HT-29 (cell line): ENCODE data around the gene TOMM20. TPM values are rescaled to one million over a fixed set of nuclear protein-coding genes. Genes with fewer than 3 reads are reported as not detected.
A peak's percentile ranks its signal among the peaks of the same experiment; 100 is the strongest.
"Not testable (repeated sequence)": the region's sequence is repeated elsewhere in the genome, so short reads cannot be mapped to it uniquely, and the experiment has no call there.

Source experiments
- DNase-seq: peaks from one replicate; pipeline ENCODE4 v3.0.0-alpha.2; 2015; ENCODE audit warnings: low spot score
- total RNA-seq: library from RNA; depleted of rRNA; stranded (reverse); fragments of >200 nt; shearing (Covaris generic); gene quantifications from 2 replicates; pipeline ENCODE4 v1.2.3, GENCODE V29; 2014

The TOMM20 gene
- total RNA-seq, 1 experiment from 2014 or later = 49.0 TPM

DNA sequence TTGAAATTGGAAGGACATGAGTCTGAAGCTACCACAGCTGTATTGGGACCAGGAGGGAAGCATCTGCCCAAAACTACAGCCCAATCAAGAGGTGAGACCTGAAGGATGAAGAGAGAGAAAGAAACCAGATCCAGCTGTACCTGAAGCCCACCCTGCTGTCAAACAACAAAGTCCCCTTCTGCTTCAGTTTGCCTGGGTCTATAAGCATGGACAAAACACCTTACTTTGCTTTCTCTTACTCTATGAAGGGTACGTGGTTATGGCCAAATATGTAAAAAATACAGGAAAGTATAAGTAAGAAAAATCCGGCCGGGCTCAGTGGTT, 26.4 kb downstream of the TOMM20 start:
- DNase-seq = no peak

DNA sequence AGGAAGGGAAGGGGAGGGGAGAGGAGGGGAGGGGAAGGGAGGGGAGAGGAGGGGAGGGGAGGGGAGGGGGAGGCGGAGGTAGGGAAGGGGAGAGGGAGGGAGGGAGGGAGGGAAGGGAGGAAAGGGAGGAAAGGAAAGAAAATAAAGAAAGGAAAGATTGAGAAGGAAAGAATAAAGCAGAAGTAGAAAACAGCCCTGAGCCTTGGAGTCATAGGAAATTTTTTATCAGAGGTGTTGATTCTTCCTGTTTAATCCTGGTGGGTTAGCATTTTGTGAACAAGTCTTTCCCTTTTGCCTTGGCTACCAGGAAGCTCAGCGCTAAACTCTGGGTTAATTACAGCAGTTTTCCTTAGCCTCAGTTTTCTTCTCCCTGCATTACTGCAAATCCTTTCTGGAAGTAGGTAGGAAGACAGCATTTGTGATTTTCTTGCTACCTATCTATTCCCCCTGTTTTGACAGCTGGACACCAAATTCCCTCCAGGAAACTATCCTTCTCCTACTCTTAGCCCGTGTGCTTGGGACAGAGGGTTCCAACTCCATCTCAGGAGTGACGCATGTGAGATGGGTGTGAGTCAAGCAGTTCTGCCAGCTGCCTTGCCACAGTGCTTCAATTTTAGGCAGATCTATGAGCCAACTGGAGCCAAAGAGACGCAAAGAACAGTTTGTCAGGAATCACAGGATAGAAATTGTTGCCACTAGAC, 26.9 kb downstream of the TOMM20 start:
- no peak for DNase-seq

DNA sequence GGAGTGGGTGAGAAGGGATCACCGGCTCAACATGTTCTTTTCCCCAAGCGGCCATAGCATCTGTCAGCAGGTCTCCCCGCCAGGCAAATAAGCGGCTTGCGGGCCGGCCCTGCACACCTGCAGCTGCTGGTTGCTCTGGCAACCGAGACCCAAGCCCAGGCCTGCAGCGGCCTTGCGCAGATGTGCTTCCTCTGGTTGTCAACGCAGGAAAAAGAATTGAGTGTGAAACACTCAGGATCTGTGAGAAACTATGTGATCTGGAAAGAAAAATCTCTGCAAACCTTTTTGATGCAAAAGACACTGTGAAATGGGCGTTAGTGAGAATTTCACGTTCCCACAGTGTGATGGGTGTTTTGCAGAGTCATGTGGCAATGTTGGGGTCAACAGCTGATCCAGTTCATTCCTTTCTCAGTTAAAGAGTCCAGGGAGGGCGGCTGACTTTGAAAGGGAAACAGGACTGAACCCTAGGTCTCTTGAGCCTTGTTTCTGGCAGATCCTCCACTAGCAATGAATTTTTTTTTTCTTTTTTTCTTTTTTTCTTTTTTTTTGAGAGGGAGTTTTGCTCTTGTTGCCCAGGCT, 28.4 kb downstream of the TOMM20 start:
- DNase-seq = no peak

DNA sequence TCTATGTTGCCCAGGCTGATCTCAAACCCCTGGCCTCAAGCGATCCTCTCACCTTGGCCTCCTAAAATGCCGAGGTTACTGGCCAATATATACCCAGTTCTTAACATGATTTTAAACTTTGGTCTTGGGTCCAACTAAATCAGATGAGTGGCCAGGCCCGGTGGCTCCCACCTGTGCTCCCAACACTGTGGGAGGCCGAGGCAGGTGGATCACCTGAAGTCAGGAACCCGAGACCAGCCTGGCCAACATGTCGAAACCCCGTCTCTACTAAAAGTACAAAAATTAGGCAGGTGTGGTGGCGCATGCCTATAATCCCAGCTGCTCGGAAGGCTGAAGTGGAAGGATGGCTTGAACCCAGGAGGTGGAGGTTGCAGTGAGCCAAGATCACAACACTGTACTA, 29.6 kb downstream of the TOMM20 start:
- DNase-seq = no peak

DNA sequence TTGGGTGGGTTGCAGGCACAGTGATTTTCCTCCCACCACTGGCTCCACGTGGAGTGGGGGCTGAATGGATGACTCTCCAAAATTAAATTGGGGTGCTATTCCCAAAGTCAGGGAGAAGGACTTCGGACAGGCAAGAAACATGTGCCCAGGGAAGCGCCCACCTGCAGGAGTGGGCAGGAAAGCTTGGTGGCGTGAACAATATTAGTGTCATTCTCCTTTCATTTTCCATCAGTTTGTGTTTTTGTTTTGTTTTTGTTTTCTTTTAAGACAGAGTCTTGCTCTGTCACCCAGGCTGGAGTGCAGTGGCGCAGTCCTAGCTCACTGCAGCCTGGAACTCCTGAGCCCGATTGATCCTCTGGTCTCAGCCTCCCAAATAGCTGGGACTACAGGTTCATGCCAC, 30.1 kb downstream of the TOMM20 start:
- DNase-seq = no peak

DNA sequence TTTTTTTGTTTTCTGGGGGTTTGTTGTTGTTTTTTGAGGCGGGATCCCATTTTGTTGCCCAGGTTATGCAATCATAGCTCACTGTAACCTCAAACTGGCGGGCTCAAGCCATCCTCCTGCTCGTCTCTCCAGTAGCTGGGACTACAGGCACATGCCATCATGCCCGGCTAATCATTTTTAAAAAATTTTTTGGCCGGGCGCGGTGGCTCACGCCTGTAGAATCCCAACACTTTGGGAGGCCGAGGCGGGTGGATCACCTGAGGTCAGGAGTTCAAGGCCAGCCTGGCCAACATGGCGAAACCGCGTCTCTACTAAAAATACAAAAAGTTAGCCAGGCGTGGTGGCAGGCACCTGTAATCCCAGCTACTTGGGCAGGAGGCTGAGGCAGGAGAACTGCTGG, 31.1 kb downstream of the TOMM20 start:
- not testable (repeated sequence) for DNase-seq

DNA sequence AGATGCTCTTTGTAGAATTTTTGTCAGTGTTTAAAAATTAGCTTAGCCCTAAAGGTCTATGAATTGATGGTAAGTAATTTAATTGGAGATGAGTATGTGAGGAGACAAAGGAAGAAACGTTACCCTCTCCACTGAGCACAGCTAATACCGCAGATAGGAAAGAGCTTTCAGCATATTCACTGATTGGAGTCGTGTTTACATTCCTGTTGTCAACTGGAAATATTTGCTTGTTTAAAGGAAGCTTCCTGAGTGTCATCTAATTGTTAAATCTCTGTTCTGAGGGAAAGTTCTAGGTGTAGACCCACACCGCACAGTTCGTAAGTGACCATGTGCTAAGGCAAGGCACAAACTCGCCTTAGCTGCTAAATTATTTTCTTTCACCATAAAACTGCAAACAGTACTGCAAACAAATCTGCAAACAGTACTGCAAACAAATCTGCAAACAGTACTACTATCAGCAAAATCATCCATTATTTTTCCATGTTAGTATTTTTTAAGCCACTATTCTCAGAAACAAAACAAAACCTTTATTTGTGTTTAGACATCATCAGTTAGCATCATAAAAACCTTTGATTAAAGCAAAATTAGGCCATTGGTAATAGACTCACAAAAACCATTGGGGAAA, 32.6 kb downstream of the TOMM20 start:
- DNase-seq = no peak

DNA sequence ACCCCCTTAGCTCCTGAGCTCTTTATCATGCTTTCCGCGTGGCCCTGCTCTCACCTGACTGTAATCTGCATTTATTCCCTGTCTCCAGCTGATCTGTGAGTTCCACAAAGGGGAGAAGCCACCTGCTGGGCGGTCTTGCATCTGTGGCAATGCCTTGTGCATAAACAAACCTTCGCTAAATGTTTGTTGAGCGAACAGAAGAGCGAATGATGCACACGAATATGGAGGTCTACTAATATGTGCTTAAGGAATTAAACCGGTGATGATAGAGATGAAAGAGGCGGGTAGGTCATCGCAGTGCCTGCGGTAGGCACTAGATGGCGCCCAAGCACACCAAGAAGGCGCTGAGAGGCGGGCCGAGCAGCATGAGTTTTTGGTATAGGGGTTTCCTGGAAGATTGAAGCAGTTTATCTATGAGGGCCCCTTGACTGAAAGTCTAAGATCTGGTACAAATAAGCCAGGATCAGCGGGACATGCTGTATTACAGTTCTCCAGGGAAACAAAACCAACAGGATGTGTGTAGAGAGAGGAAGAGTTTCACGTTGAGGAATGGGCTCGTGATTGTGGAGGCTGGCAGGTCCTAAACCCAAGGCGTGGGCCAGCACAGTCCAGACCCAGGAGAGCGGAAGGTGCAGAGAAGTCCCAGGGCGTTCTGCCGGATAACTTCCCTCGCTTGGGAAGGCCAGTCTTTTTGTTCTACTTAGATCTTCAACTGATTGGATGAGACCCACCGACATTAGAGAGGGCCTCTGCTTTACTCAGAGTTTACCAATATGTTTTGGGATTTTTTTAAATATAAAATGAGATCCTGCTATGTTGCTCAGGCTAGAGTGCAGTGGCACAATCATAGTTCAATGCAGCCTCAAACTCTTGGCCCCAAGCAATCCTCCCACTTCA, 34.7 kb downstream of the TOMM20 start:
- peak; percentile 92 for DNase-seq

DNA sequence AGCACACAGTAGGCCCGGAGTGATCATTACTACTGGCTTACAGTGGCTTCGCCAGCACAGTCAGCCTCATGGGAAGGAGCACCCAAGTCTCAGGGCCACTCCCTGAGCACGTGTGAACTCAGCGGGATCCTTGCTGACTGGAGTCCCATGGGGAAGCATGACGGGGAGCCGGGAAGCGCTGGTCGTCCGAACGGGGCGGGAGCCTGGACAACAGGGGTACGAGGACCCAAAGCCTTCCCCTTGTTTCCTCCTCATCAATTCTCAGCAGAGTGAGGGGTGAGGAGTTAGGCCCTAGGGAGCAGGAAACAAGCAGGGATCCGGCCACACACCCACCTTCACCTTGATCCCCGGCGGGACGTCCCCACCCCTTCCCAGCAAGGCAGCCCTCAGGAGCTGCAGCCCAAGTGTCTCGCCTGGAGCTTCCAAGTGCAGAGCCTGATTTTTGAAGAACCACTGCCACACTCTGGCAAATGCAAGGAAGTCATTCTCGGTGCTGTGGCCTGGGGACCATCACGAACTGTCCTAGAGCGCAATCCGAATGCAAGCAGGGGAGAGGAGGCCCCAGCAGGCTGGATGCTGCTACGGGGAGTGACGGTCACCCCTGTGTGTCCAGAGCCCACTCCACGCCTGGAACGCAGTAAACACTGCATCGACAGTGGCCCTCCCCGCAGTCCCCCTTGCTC, 35.5 kb downstream of the TOMM20 start:
- DNase-seq = peak; percentile 71

DNA sequence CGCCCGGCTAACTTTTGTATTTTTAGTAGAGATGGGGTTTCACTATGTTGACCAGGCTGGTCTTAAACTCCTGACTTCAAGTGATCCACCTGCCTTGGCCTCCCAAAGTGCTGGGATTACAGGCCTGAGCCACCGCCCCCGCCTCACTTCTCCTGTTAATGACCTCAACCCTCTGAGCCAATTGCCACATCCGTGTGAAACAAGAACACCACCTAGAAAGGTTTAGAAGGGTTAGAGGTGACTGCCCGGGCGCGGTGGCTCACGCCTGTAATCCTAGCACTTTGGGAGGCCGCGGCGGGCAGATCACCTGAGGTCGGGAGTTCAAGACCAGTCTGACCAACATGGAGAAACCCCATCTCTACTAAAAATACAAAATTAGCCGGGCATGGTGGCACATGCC, 36.2 kb downstream of the TOMM20 start:
- not testable (repeated sequence) for DNase-seq

DNA sequence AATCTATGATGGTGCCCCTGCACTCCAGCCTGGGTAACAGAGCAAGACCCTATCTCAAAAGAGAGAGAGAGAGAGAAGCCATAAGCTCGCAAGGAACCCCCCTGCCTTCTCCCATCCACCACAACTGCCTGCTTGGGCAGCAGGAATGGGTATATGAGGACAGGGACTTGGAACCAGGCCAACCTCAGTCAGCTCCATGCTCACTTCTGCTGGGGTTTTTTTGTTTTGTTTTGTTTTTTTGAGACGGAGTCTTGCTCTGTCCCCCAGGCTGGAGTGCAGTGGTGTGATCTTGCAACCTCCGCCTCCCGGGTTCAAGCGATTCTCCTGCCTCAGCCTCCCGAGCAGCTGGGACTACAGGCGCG, 36.6 kb downstream of the TOMM20 start:
- not testable (repeated sequence) for DNase-seq

DNA sequence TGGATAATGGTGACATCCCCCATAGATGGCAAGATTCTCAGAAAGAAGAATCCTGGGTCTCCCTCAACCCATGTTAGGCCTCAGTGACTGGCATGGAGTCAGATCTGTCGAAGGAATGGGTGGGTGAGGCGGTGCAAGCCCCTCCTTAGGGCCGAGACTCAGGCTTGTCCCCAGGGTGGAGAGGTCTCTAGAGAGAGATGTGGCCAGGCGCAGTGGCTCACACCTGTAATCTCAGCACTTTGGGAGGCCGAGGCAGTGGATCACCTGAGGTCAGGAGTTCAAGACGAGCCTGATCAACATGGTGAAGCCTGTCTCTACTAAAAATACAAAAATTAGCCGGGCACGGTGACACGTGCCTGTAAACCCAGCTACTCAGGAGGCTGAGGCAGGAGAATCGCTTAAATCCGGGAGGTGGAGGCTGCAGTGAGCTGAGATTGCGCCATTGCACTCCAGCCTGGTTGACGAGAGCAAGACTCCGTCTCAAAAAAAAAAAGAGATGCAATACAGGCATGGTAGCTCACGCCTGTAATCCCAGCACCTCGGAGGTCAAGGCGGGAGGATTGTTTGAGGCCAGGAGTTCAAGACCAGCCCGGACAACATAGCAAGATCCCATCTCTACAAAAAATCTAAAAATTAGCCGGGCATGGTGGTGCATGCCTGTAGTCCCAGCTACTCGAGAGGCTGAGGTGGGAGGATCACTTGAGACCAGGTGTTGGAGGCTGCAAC, 37.2 kb downstream of the TOMM20 start:
- not testable (repeated sequence) for DNase-seq

DNA sequence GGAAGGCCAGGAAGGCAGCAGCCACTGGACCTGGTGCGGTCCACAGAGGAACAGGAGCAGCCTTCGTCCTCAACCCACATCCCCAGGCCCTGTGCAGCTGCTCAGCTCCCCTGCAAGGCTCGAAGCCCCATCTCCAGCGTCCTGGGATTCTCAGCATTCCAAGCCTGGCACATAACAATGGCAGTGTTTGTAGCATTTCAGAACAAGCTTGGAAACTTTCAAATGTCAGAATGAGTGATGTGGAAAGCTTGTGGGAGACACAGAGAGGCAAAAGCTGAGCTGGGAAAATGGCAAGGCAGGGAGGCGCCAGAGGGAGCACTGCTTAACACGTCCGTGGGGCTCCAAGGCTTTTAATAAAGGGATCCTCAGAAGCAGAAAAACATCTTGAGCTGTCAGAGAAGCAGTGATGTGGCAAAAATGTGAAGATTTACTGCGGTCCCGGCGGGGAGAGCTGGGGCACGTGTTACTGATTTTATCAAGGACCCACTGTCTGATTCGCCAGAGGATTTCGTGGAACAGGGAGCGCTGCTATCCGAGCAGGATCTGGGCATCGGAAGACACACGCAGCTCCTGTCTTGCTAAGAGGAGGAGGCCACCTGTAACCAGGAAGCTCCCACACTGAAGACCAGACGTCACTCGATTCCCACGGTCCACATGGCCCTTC, 38.1 kb downstream of the TOMM20 start:
- no peak for DNase-seq

DNA sequence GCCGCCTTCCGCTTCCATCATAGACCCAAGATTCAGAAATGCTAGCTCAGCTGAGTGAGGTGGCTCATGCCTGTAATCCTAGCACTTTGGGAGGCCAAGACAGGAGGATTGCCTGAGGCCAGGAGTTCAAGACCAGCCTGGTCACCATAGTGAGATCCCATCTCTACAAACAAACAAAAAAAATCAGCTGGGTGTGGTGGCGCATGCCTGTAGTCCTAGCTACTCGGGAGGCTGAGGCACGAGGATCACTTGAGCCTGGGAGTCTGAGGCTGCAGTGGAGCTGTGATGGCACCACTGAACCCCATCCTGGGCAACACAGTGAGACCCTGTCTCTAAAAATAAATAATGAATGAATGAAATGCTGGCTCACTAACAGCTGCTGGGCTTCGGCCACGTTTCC, 39.7 kb downstream of the TOMM20 start:
- no peak for DNase-seq

DNA sequence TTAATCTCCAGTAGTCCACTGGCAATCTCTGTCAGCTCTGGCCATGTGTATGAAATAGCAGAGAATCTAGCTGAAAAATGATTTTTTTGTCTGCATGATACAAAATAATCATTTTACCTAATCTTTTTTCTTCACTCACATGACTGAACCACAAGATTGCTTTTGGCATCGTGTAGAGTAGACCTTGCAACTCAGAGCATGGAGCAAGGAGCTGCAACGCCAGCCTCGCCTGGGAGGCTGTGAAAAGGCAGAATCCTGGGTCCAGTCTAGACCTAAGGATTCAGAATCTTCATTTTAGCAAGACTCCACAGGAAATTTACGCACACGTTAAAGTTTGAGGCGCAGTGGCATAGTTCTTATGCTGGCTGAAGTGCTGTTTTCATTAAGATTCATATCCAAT, 40.2 kb downstream of the TOMM20 start:
- no peak for DNase-seq

DNA sequence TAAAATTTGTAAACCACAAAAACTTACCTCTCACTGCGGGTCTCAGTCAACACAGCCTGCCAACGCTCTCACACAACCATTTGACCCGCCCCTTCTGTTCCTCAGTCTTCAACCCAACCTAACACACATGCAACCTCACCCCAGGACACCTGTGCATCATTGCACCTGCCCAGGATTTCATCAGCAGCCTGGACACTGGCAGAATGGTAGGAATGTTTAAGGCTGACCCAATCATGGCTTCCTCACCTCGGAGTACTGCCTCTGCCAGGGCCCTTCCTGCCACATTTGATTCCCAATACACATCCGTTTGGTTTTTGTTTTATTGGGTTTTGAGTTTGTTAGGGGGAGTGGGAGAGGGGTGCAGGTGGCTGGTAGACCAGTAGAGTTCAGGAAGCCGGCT, 40.7 kb downstream of the TOMM20 start:
- DNase-seq = no peak

DNA sequence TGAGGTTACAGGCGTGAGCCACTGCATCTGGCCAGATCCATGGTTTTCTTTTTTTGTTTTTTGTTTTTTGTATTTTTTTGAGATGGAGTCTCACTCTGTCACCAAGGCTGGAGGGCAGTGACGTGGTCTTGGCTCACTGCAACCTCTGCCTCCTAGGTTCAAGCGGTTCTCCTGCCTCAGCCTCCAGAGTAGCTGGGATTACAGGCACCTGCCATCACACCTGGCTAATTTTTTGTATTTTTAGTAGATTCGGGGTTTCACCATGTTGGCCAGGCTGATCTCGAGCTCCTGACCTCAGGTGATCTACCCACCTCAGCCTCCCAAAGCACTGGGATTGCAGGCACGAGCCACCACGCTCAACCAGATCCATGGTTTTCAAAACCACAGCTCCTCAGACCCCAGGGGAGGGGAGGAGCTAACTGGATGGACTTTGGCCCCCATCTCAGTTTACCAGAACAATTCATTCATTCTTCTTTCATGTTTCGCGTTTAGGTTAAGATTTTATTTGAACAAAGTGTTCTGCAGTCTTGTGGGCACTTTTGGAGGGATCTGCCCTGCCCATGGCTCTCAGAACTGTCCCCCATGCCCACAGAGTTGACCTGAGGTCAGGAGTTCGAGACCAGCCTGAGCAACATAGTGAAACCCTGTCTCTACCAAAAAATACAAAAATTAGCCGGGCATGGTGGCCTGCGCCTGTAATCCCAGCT, 43.1 kb downstream of the TOMM20 start:
- not testable (repeated sequence) for DNase-seq

DNA sequence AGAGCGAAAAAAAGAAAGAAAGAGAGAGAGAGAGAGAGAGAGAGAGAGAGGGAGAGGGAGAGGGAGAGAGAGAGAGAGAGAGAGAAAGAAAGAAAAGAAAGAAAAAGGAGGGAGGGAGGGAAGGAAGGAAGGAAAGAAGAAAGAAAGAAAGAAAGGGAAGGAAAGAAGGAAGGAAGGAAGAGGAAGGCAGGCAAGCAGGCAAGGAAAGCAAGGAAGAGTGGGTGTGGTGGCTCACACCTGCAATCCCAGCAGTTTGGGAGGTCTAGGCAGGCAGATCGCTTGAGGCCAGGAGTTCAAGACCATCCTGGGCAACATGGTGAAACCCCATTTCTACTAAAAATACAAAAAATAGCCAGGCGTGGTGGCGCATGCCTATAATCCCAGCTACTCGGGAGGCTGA, 47.8 kb downstream of the TOMM20 start:
- DNase-seq = not testable (repeated sequence)

DNA sequence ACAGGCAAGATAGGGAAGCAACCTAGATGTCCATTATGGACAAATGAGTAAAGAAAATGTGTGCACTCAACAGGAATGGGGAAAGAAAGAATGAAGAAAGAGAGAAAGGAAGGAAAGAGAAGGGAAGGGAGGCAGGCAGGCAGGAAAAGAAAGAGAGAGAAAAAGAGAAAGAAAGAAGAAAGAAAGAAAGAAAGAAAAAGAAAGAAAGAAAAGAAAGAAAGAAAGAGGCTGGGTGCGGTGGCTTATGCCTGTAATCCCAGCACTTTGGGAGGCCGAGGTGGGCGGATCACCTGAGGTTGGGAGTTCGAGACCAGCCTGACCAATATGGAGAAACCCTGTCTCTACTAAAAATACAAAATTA, 48.4 kb downstream of the TOMM20 start:
- DNase-seq = not testable (repeated sequence)
